ENCODE measurements around the gene EMILIN2. TPM values are rescaled to one million over a fixed set of nuclear protein-coding genes. Genes with fewer than 3 reads are reported as not detected.

The EMILIN2 gene
- total RNA-seq, 3 donors from 2014 or later, result 13.3 to 19.6 (median 18.3) TPM

- peaks cover 8% of the 10 kb centered on the region for H3K4me1 ChIP-seq (ENCODE audit: low read depth)
- H3K36me3 ChIP-seq (ENCODE audit: low read depth), result no peaks in the 10 kb centered on the region
- ATAC-seq, result no peak
- no peak for DNase-seq
- no peak overlapping the region for H3K4me3 ChIP-seq
- intact Hi-C loops (cut with DNase I, micrococcal nuclease), result no loop called here
- H3K9me3 ChIP-seq, result no peaks in the 10 kb centered on the region
- no peak for TF ChIP-seq CTCF (IDR thresholded peaks at IDR 0.05)
Measured at GRCh38 chr18:2901423-2901985, 54.7 kb downstream of the EMILIN2 start.

DNA sequence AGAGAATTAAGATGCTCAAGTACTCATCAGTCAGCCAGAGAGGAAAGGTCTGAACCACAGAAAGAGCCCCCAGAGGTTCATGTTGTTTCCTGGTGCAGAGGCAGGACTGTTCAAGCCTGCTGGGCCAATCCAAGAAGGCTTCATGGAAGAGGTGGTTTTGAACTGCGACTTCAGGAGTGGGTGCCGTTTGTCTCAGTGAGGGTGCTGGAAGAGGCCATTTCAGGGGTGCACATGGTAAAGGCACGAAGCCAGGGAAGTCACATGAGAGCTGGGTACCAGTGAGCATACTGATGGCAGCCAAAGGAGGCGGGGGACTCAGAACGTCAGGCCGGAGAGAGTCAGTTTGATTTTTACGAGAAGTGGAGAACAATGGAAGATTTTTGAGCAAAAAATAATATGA lies 55.5 kb downstream of the EMILIN2 start:
- no peak for TF ChIP-seq CTCF (IDR thresholded peaks at IDR 0.05)
- DNase-seq, result no peak
- intact Hi-C loops (cut with DNase I, micrococcal nuclease), result no loop called here

DNA sequence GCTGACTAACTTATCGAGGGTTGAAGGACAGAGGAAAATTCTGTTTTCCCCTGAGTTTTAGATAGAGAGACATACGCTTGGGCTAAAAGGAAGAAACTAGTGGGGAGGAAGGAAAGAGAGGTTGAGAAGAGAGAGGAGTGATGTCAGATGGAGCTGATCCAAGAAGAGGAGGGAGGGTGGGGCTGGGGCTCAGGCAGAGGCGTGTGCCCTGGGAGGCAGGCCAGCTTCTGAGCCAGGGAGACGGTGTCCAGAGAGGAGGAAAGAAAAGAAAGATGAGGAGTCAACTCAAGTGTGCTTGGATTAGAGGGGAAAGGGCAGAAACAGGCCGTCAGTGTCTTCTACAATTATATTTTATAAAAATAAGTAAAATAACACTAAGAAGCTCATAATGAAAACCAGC lies 56.2 kb downstream of the EMILIN2 start:
- peak; percentile 58 to 66 (median 64) for DNase-seq
- intact Hi-C loops (cut with DNase I, micrococcal nuclease), result no loop called here

More for the DNA sequence above, 55.5 kb downstream of the EMILIN2 start:
- Histone ChIP-seq H3K4me3 (no peak overlapping the region), H3K4me1 (ENCODE audit: low read depth) (peaks cover 8% of the 10 kb centered on the region), H3K36me3 (ENCODE audit: low read depth) (no peaks in the 10 kb centered on the region), H3K9me3 (no peaks in the 10 kb centered on the region)
- no peak for ATAC-seq

DNA sequence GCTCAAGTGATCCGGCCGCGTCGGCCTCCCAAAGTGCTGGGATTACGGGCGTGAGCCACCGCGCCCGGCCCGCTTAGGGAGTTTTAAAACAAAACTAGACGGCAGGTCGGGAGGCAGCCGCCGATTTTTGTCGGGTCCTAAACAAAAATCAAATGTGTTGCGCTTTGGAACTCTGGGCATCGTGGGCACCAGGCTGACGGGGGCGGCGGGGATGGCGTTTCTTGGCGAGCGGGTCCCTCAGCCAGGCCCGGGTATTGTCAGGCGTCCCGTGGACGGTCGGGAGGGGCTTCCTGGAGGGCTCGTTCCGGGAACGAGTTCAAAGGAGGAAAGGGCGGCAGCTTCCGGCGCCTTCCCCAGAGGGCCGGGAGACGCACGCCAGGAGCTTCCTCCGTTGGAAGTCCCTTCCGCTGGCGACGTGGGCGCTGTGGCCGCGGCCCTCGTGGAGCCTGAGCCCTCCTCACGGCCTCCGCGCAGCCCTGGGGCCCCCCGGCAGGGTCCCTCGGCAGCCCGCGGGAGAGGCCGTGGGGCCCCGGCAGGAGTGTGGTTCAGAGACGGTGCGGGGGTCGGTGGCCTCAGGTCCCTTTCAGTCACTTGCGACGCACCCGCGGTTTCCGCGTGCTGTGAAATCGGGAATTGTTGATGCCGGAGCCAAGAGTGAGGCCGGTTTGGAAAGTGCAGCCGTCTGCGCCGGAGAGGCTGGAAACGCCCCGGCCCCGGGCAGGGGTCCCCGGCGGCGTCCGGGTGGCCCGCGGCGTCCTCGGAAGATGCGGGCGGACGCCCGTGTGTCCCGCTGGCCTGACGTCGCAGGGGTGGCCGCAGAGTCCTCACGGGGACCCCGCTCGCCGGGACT lies 59.3 kb downstream of the EMILIN2 start:
- no peaks in the 10 kb centered on the region for H3K9me3 ChIP-seq
- H3K4me1 ChIP-seq (ENCODE audit: low read depth), result peaks cover 14% of the 10 kb centered on the region
- peak overlapping the region; percentile 50 for H3K4me3 ChIP-seq
- DNase-seq (peak; percentile 80 to 86 (median 85)), ATAC-seq (peak; percentile 79)
- intact Hi-C loops (cut with DNase I, micrococcal nuclease), result no loop called here
- peaks cover 5% of the 10 kb centered on the region for H3K36me3 ChIP-seq (ENCODE audit: low read depth)
- TF ChIP-seq CTCF (IDR thresholded peaks at IDR 0.05), result no peak

More for the DNA sequence above, 56.2 kb downstream of the EMILIN2 start:
- Histone ChIP-seq H3K4me1 (ENCODE audit: low read depth) (peaks cover 14% of the 10 kb centered on the region), H3K36me3 (ENCODE audit: low read depth) (no peaks in the 10 kb centered on the region), H3K9me3 (no peaks in the 10 kb centered on the region), H3K4me3 (no peak overlapping the region)
- no peak for TF ChIP-seq CTCF (IDR thresholded peaks at IDR 0.05)
- peak; percentile 14 for ATAC-seq

DNA sequence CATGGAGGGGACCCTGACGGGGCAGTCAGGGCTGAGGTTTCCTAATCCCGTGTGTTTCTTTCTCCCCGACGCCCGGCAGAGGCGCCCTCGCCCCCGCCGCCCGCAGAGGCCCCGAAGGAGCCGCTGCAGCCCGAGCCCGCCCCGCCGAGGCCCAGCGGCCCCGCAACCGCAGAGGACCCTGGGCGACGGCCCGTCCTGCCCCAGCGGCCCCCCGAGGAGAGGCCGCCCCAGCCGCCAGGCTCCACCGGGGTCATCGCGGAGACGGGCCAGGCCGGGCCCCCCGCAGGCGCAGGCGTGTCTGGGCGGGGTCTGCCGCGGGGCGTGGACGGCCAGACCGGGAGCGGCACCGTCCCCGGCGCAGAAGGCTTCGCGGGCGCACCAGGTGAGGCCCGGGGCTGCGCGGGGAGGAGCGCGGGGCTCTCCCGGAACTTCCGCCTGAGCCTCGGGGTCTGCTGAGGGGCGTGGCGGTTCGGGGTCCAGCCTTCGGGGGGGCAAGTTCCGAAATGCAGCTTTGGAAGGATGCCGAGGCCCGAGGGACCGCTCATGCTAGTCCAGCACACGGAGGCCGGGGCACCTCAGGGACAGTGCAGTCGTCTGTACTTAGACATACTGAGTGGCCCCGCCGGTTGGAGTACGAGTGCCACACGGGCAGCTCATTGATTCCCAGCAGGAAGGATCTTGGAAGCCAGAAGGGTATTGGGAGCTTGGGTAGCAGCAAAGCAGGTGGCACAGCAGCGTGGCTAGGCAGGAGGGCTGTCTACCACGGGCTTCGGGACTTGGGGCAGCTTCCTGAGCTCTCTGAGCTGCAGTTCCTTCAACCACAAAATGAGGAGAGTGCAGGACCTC lies 60.1 kb downstream of the EMILIN2 start:
- Histone ChIP-seq H3K4me1 (ENCODE audit: low read depth) (peaks cover 14% of the 10 kb centered on the region), H3K4me3 (peak overlapping the region; percentile 50), H3K36me3 (ENCODE audit: low read depth) (peaks cover 5% of the 10 kb centered on the region), H3K9me3 (no peaks in the 10 kb centered on the region)
- ATAC-seq, result peak; percentile 79
- intact Hi-C loops (cut with DNase I, micrococcal nuclease), result no loop called here
- peak; percentile 64 to 83 (median 74) for DNase-seq
- no peak for TF ChIP-seq CTCF (IDR thresholded peaks at IDR 0.05)
